ENCODE results near the gene CYP4B1.

The CYP4B1 gene

DNA sequence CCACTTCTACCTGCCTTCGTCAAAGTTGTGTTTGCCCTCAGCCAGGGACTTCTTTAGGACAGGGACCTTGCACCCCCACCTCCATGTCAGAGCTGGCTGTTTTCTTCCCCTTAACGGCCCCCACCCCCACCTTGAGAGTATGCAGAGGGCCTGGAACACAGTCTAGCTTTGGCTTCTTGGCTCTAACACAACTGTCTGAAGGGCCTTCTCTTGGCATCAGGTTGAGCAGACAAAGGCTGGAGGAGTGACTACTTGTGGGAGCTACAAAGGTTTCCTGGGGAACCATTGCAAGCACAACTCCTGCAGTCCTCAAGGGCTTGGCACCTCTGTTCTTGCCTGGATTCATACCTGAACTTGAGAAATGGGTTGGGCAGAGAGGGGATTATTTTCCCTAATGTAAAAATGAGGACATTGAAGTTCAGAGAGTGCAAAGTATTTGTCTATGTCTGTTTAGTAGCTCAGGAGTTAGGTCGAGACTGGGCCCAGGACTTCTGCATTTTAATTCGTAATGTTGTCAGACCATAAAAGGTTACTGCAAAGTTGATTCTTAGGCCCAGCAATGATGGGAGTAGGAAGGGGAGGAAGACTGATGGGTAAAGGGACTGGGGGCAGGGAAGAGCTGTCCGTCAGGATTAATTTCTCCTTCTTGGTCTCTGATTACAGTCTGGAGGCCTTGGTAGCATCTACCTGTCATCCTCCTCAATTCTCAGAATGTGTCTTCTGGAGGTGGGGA, 2.6 kb downstream of the CYP4B1 start:
- ChIA-PET POLR2A (no interaction called here), CTCF (interaction anchor here (0.8 kb wide), 1 partner anchor 11 kb away, joined by 3 read pairs; no protein-coding TSS in a partner anchor)
- Histone ChIP-seq H3K9me3 (ENCODE audit: control insufficient read depth, insufficient read depth, low read depth, low read length) (no peaks in the 10 kb centered on the region), H3K4me3 (ENCODE audit: low read depth, low read length) (no peak overlapping the region), H3K27ac (ENCODE audit: extremely low read depth, low read depth, low read length) (no peak overlapping the region), H3K4me1 (ENCODE audit: control insufficient read depth, insufficient read depth, low read length) (no peaks in the 10 kb centered on the region), H3K36me3 (ENCODE audit: control insufficient read depth in 2 of 2, insufficient read depth in 1 of 2, low read length in 2 of 2) (no peaks in the 10 kb centered on the region)
- TF ChIP-seq ZNF707 (tag by site-specific recombination; IDR thresholded peaks at IDR 0.05) (no peak), ZNF521 (tag by site-specific recombination; IDR thresholded peaks at IDR 0.05) (no peak), ZBTB44 (tag by site-specific recombination; IDR thresholded peaks at IDR 0.05) (no peak), ZNF239 (tag by site-specific recombination; IDR thresholded peaks at IDR 0.05) (no peak), ZXDB (tag by site-specific recombination; IDR thresholded peaks at IDR 0.05) (no peak), ZBTB26 (tag by site-specific recombination; optimal IDR thresholded peaks at IDR 0.05) (no peak), ZNF433 (tag by site-specific recombination; IDR thresholded peaks at IDR 0.05; ENCODE audit: low read depth) (no peak), ZNF426 (tag by site-specific recombination; IDR thresholded peaks at IDR 0.05) (no peak), ZNF621 (tag by site-specific recombination; IDR thresholded peaks at IDR 0.05) (no peak), ZNF132 (tag by site-specific recombination; IDR thresholded peaks at IDR 0.05; ENCODE audit: borderline replicate concordance) (no peak)
- TF ChIP-seq, protein P1, sequence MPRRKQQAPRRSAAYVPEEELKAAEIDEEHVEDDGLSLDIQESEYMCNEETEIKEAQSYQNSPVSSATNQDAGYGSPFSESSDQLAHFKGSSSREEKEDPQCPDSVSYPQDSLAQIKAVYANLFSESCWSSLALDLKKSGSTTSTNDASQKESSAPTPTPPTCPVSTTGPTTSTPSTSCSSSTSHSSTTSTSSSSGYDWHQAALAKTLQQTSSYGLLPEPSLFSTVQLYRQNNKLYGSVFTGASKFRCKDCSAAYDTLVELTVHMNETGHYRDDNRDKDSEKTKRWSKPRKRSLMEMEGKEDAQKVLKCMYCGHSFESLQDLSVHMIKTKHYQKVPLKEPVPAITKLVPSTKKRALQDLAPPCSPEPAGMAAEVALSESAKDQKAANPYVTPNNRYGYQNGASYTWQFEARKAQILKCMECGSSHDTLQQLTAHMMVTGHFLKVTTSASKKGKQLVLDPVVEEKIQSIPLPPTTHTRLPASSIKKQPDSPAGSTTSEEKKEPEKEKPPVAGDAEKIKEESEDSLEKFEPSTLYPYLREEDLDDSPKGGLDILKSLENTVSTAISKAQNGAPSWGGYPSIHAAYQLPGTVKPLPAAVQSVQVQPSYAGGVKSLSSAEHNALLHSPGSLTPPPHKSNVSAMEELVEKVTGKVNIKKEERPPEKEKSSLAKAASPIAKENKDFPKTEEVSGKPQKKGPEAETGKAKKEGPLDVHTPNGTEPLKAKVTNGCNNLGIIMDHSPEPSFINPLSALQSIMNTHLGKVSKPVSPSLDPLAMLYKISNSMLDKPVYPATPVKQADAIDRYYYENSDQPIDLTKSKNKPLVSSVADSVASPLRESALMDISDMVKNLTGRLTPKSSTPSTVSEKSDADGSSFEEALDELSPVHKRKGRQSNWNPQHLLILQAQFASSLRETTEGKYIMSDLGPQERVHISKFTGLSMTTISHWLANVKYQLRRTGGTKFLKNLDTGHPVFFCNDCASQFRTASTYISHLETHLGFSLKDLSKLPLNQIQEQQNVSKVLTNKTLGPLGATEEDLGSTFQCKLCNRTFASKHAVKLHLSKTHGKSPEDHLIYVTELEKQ (tag by site-specific recombination; IDR thresholded peaks at IDR 0.05; ENCODE audit: borderline replicate concordance) = no peak
- TF ChIP-seq, protein P2, sequence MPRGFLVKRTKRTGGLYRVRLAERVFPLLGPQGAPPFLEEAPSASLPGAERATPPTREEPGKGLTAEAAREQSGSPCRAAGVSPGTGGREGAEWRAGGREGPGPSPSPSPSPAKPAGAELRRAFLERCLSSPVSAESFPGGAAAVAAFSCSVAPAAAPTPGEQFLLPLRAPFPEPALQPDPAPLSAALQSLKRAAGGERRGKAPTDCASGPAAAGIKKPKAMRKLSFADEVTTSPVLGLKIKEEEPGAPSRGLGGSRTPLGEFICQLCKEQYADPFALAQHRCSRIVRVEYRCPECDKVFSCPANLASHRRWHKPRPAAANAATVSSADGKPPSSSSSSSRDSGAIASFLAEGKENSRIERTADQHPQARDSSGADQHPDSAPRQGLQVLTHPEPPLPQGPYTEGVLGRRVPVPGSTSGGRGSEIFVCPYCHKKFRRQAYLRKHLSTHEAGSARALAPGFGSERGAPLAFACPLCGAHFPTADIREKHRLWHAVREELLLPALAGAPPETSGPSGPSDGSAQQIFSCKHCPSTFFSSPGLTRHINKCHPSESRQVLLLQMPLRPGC (tag by site-specific recombination; IDR thresholded peaks at IDR 0.05) = no peak

DNA sequence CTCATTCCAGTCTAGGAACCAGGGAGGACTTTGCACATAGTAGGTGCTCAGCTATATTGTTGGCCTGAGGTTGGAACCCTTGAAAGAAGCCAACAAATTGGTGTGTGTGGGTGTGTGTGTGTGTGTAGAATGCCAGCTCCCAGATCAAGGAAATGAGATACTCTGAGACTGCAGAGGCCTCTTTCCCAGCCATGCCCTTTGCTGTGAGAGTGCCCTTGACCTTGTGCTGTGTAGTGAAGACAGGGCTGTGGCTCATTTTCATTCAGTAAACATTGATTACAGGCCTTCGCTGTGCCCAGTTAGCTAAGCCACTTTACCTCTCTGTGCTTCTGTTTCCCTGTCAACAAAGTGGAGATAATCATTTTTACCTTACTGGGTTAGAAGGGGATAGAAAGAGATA, 3.2 kb downstream of the CYP4B1 start:
- Histone ChIP-seq H3K27ac (ENCODE audit: extremely low read depth, low read depth, low read length) (no peak overlapping the region), H3K36me3 (ENCODE audit: control insufficient read depth in 2 of 2, insufficient read depth in 1 of 2, low read length in 2 of 2) (no peaks in the 10 kb centered on the region), H3K4me3 (ENCODE audit: low read depth, low read length) (no peak overlapping the region), H3K9me3 (ENCODE audit: control insufficient read depth, insufficient read depth, low read depth, low read length) (no peaks in the 10 kb centered on the region), H3K4me1 (ENCODE audit: control insufficient read depth, insufficient read depth, low read length) (no peaks in the 10 kb centered on the region)
- CTCF ChIA-PET = interaction anchor here (0.8 kb wide), 1 partner anchor 10 kb away, joined by 3 read pairs; no protein-coding TSS in a partner anchor
- no peak for TF ChIP-seq TRIM28 (IDR thresholded peaks at IDR 0.05; ENCODE audit: borderline replicate concordance, low read length)
- no peak for TF ChIP-seq ZSCAN4 (tag by site-specific recombination; IDR thresholded peaks at IDR 0.05)
- no peak for TF ChIP-seq ZNF202 (tag by site-specific recombination; IDR thresholded peaks at IDR 0.05; ENCODE audit: borderline replicate concordance)
- no peak for TF ChIP-seq FEZF1 (tag by site-specific recombination; IDR thresholded peaks at IDR 0.05)
- no peak for TF ChIP-seq ZNF223 (tag by site-specific recombination; IDR thresholded peaks at IDR 0.05)
- TF ChIP-seq ZNF623 (tag by site-specific recombination; IDR thresholded peaks at IDR 0.05) = no peak
- TF ChIP-seq, protein P3, sequence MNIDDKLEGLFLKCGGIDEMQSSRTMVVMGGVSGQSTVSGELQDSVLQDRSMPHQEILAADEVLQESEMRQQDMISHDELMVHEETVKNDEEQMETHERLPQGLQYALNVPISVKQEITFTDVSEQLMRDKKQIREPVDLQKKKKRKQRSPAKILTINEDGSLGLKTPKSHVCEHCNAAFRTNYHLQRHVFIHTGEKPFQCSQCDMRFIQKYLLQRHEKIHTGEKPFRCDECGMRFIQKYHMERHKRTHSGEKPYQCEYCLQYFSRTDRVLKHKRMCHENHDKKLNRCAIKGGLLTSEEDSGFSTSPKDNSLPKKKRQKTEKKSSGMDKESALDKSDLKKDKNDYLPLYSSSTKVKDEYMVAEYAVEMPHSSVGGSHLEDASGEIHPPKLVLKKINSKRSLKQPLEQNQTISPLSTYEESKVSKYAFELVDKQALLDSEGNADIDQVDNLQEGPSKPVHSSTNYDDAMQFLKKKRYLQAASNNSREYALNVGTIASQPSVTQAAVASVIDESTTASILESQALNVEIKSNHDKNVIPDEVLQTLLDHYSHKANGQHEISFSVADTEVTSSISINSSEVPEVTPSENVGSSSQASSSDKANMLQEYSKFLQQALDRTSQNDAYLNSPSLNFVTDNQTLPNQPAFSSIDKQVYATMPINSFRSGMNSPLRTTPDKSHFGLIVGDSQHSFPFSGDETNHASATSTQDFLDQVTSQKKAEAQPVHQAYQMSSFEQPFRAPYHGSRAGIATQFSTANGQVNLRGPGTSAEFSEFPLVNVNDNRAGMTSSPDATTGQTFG (tag by site-specific recombination; IDR thresholded peaks at IDR 0.05; ENCODE audit: borderline replicate concordance) = no peak
- TF ChIP-seq ZNF785 (tag by site-specific recombination; IDR thresholded peaks at IDR 0.05) = no peak
- no peak for TF ChIP-seq SETDB1 (IDR thresholded peaks at IDR 0.05; ENCODE audit: insufficient read length, low read length)
- POLR2A ChIA-PET = no interaction called here

Measured in HEK293 (cell line).